MG63 (cell line): ENCODE measurements around the gene VAC14. TPM values are rescaled to one million over a fixed set of nuclear protein-coding genes. Genes with fewer than 3 reads are reported as not detected.
A peak's percentile ranks its signal among the peaks of the same experiment; 100 is the strongest.

Source experiments
- DNase-seq: peaks from one replicate; pipeline ENCODE4 v3.0.0-alpha.2; 2020
- H3K27me3 ChIP-seq: fragments of 250-450 bp; sonication (Bioruptor Pico); 2 replicates; pipeline ENCODE4 v1.5.1; 2020; ENCODE audit warnings: mild to moderate bottlenecking, moderate library complexity
- H3K36me3 ChIP-seq: fragments of 250-450 bp; sonication (Bioruptor Pico); 2 replicates; pipeline ENCODE4 v1.5.1; 2020; ENCODE audit warnings: mild to moderate bottlenecking, moderate library complexity
- H3K4me3 ChIP-seq: fragments of 250-450 bp; sonication (Bioruptor Pico); 2 replicates; pipeline ENCODE4 v1.5.1; 2020; ENCODE audit warnings: mild to moderate bottlenecking, moderate library complexity
- H3K9me3 ChIP-seq: fragments of 250-450 bp; sonication (Bioruptor Pico); 2 replicates; pipeline ENCODE4 v1.5.1; 2020; ENCODE audit warnings: mild to moderate bottlenecking, moderate library complexity
- total RNA-seq: library from RNA; depleted of rRNA; stranded (reverse); fragments of >200 nt; shearing (Covaris generic); gene quantifications from 2 replicates; pipeline ENCODE4 v1.2.3, GENCODE V29; 2014; ENCODE audit warnings: low replicate concordance

The VAC14 gene
- total RNA-seq, 1 experiment from 2014 or later = 15.4 TPM

GRCh38 chr16:70699696-70700095 is 101.3 kb downstream of the VAC14 start:
- no peaks in the 10 kb centered on the region for H3K27me3 ChIP-seq
- no peak for DNase-seq
- no peaks in the 10 kb centered on the region for H3K36me3 ChIP-seq
- H3K4me3 ChIP-seq = no peak overlapping the region
- H3K9me3 ChIP-seq = no peaks in the 10 kb centered on the region

GRCh38 chr16:70698901-70699300 is 102.1 kb downstream of the VAC14 start:
- DNase-seq = no peak
- Histone ChIP-seq H3K4me3 (no peak overlapping the region), H3K36me3 (no peaks in the 10 kb centered on the region), H3K27me3 (no peaks in the 10 kb centered on the region), H3K9me3 (no peaks in the 10 kb centered on the region)

- H3K27me3 ChIP-seq = no peaks in the 10 kb centered on the region
- H3K36me3 ChIP-seq = no peaks in the 10 kb centered on the region
- H3K4me3 ChIP-seq = no peak overlapping the region
- no peaks in the 10 kb centered on the region for H3K9me3 ChIP-seq
- DNase-seq = no peak
Observed at GRCh38 chr16:70697594-70698170, 103.3 kb downstream of the VAC14 start.

- H3K9me3 ChIP-seq = no peaks in the 10 kb centered on the region
- H3K36me3 ChIP-seq = no peaks in the 10 kb centered on the region
- no peaks in the 10 kb centered on the region for H3K27me3 ChIP-seq
- H3K4me3 ChIP-seq = no peak overlapping the region
- no peak for DNase-seq
Observed at GRCh38 chr16:70696952-70697593, 103.9 kb downstream of the VAC14 start.

GRCh38 chr16:70696355-70696754 is 104.6 kb downstream of the VAC14 start:
- no peaks in the 10 kb centered on the region for H3K9me3 ChIP-seq
- no peaks in the 10 kb centered on the region for H3K27me3 ChIP-seq
- DNase-seq = no peak
- H3K4me3 ChIP-seq = no peak overlapping the region
- no peaks in the 10 kb centered on the region for H3K36me3 ChIP-seq

- H3K27me3 ChIP-seq = no peaks in the 10 kb centered on the region
- H3K36me3 ChIP-seq = no peaks in the 10 kb centered on the region
- H3K4me3 ChIP-seq = no peak overlapping the region
- no peak for DNase-seq
- no peaks in the 10 kb centered on the region for H3K9me3 ChIP-seq
Observed at GRCh38 chr16:70695331-70696070, 105.5 kb downstream of the VAC14 start.

GRCh38 chr16:70694868-70695218 is 106.1 kb downstream of the VAC14 start:
- DNase-seq = peak; percentile 63

GRCh38 chr16:70694088-70694867 is 106.7 kb downstream of the VAC14 start:
- H3K4me3 ChIP-seq = no peak overlapping the region
- H3K9me3 ChIP-seq = no peaks in the 10 kb centered on the region
- H3K36me3 ChIP-seq = no peaks in the 10 kb centered on the region
- DNase-seq = peak; percentile 89
- no peaks in the 10 kb centered on the region for H3K27me3 ChIP-seq

More at GRCh38 chr16:70694868-70695218, 106.1 kb downstream of the VAC14 start:
- Histone ChIP-seq H3K27me3 (no peaks in the 10 kb centered on the region), H3K9me3 (no peaks in the 10 kb centered on the region), H3K36me3 (no peaks in the 10 kb centered on the region), H3K4me3 (no peak overlapping the region)

- no peak for DNase-seq
- H3K27me3 ChIP-seq = no peaks in the 10 kb centered on the region
- no peaks in the 10 kb centered on the region for H3K9me3 ChIP-seq
- H3K4me3 ChIP-seq = no peak overlapping the region
- no peaks in the 10 kb centered on the region for H3K36me3 ChIP-seq
Observed at GRCh38 chr16:70692873-70693671, 107.9 kb downstream of the VAC14 start.

GRCh38 chr16:70692130-70692872 is 108.7 kb downstream of the VAC14 start:
- no peaks in the 10 kb centered on the region for H3K36me3 ChIP-seq
- H3K9me3 ChIP-seq = no peaks in the 10 kb centered on the region
- H3K27me3 ChIP-seq = no peaks in the 10 kb centered on the region
- DNase-seq = no peak
- no peak overlapping the region for H3K4me3 ChIP-seq

- H3K36me3 ChIP-seq = no peaks in the 10 kb centered on the region
- H3K9me3 ChIP-seq = no peaks in the 10 kb centered on the region
- peak; percentile 75 for DNase-seq
- H3K4me3 ChIP-seq = no peak overlapping the region
- no peaks in the 10 kb centered on the region for H3K27me3 ChIP-seq
Observed at GRCh38 chr16:70691223-70692129, 109.5 kb downstream of the VAC14 start.

GRCh38 chr16:70689970-70690891 is 110.7 kb downstream of the VAC14 start:
- Histone ChIP-seq H3K4me3 (no peak overlapping the region), H3K9me3 (no peaks in the 10 kb centered on the region), H3K27me3 (no peaks in the 10 kb centered on the region), H3K36me3 (no peaks in the 10 kb centered on the region)
- no peak for DNase-seq

GRCh38 chr16:70689035-70689969 is 111.7 kb downstream of the VAC14 start:
- DNase-seq = no peak
- no peaks in the 10 kb centered on the region for H3K9me3 ChIP-seq
- no peaks in the 10 kb centered on the region for H3K27me3 ChIP-seq

More at GRCh38 chr16:70689035-70689969, 111.7 kb downstream of the VAC14 start:
- H3K4me3 ChIP-seq = no peak overlapping the region
- H3K36me3 ChIP-seq = peaks cover 5% of the 10 kb centered on the region
